ENCODE results near the gene GCHFR. TPM values are rescaled to one million over a fixed set of nuclear protein-coding genes. Genes with fewer than 3 reads are reported as not detected.
A peak's percentile ranks its signal among the peaks of the same experiment; 100 is the strongest.

The GCHFR gene
- total RNA-seq, 1 donor from 2014 or later, result 5.0 TPM

DNA sequence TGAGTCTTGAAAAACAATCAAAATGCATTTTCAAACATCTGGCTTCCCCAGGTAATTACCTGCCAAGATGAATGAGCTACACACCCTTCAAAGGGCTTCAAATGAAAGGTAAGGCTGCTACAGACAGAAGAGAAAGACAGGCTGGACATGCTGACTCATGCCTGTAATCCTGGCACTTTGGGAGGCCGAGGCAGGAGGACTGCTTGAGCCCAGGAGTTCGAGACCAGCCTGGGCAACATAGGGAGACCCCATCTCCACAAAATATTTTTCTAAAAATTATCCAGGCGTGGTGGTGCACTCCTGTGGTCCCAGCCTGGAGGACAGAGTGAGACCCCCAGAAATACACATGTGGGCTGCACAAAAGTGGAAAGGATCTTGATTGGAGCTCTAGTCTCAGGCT is 28.5 kb downstream of the GCHFR start:
- TF ChIP-seq, protein P1, sequence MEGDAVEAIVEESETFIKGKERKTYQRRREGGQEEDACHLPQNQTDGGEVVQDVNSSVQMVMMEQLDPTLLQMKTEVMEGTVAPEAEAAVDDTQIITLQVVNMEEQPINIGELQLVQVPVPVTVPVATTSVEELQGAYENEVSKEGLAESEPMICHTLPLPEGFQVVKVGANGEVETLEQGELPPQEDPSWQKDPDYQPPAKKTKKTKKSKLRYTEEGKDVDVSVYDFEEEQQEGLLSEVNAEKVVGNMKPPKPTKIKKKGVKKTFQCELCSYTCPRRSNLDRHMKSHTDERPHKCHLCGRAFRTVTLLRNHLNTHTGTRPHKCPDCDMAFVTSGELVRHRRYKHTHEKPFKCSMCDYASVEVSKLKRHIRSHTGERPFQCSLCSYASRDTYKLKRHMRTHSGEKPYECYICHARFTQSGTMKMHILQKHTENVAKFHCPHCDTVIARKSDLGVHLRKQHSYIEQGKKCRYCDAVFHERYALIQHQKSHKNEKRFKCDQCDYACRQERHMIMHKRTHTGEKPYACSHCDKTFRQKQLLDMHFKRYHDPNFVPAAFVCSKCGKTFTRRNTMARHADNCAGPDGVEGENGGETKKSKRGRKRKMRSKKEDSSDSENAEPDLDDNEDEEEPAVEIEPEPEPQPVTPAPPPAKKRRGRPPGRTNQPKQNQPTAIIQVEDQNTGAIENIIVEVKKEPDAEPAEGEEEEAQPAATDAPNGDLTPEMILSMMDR (IDR thresholded peaks at IDR 0.05; ENCODE audit: partially characterized antibody, unreplicated experiment), result no peak
- Mint-ChIP-seq H3K4me1 (ENCODE audit: low read depth, unreplicated experiment) (peaks cover 2% of the 10 kb centered on the region), H3K36me3 (ENCODE audit: unreplicated experiment) (no peaks in the 10 kb centered on the region), H3K27ac (ENCODE audit: unreplicated experiment) (no peak overlapping the region), H3K9me3 (ENCODE audit: unreplicated experiment) (no peaks in the 10 kb centered on the region), H3K4me3 (ENCODE audit: unreplicated experiment) (no peak overlapping the region), H3K27me3 (ENCODE audit: unreplicated experiment) (peaks cover 2% of the 10 kb centered on the region)
- DNase-seq, result no peak

DNA sequence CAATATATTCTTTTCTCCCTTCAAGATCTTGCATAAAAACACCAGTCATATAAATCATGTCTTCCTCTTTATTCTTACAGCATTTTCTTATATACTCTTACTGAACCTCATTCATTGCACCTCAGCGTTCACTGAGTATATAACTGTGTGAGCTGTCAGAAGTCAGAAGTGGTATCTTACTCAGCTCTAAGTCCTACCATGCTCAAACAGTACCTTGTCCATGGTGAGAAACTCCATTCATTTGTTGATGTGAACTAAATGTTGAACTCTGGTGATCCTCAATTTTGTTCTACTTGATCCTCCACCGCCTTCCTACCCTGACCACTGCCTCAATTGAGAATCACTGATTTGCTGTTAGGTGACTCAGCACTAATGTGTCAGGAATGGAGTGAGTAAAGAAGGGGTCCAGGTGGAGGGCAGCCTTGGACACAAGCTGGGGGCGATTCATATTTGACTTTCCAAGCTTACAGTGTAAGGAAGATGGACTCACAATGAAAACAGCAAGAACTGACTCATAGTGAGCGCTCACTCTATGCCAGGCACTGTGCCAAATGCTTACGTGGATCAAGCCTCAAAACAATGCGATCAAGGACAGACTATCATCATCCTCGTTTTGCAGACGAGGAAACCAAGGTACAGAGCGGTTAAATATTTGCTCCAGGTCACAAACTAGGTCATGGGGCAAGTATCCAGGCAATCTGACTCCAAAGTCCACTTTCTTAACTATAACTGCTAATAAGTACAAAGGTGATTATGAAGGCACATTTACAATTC is 29.5 kb downstream of the GCHFR start:
- TF ChIP-seq, protein P1 (IDR thresholded peaks at IDR 0.05; ENCODE audit: partially characterized antibody, unreplicated experiment), result no peak
- Mint-ChIP-seq H3K4me3 (ENCODE audit: unreplicated experiment) (no peak overlapping the region), H3K27ac (ENCODE audit: unreplicated experiment) (no peak overlapping the region), H3K4me1 (ENCODE audit: low read depth, unreplicated experiment) (peaks cover 2% of the 10 kb centered on the region), H3K36me3 (ENCODE audit: unreplicated experiment) (no peaks in the 10 kb centered on the region), H3K9me3 (ENCODE audit: unreplicated experiment) (no peaks in the 10 kb centered on the region), H3K27me3 (ENCODE audit: unreplicated experiment) (peaks cover 3% of the 10 kb centered on the region)
- DNase-seq, result no peak

DNA sequence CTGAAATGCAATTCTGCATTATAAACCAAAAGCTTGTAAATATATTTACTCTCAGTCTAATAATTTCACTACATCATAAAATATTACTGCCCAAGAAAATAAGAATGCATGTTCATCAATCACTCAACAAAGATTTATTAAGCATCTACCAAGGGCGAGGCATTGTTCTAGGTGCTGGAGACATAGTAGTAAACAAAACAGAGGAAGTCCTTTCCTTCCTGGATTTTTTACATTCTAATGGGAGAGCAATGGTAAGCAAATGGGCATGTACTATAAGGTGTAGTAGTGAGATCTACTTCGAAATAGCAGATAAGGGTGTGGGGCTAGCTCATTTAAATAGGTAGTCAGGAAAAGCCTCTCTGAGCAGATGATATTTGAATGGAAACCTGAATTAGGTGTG is 32.2 kb downstream of the GCHFR start:
- Mint-ChIP-seq H3K27ac (ENCODE audit: unreplicated experiment) (no peak overlapping the region), H3K4me1 (ENCODE audit: low read depth, unreplicated experiment) (no peaks in the 10 kb centered on the region), H3K4me3 (ENCODE audit: unreplicated experiment) (no peak overlapping the region), H3K9me3 (ENCODE audit: unreplicated experiment) (no peaks in the 10 kb centered on the region), H3K27me3 (ENCODE audit: unreplicated experiment) (peaks cover 5% of the 10 kb centered on the region), H3K36me3 (ENCODE audit: unreplicated experiment) (no peaks in the 10 kb centered on the region)
- TF ChIP-seq, protein P1 (IDR thresholded peaks at IDR 0.05; ENCODE audit: partially characterized antibody, unreplicated experiment), result no peak
- DNase-seq, result no peak

DNA sequence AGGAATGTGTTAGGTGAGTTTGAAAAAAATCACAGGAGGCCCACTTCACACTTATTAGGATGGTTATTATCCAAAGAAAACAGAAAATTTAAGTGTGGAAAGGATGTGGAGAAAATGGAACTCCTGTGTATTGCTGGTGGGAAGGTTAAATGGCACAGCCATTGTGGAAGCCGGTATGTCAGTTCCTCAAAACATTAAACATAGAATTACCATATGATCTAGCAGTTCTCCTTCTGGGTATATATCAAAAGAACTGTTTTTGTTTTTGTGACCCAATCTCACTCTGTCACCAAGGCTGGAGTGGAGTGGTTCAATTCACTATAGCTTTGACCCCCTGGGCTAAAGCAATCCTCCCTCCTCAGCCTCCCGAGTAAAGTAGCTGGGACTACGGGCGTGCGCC is 32.6 kb downstream of the GCHFR start:
- Mint-ChIP-seq H3K27ac (ENCODE audit: unreplicated experiment) (no peak overlapping the region), H3K36me3 (ENCODE audit: unreplicated experiment) (no peaks in the 10 kb centered on the region), H3K9me3 (ENCODE audit: unreplicated experiment) (no peaks in the 10 kb centered on the region), H3K4me3 (ENCODE audit: unreplicated experiment) (no peak overlapping the region), H3K27me3 (ENCODE audit: unreplicated experiment) (peaks cover 5% of the 10 kb centered on the region), H3K4me1 (ENCODE audit: low read depth, unreplicated experiment) (no peaks in the 10 kb centered on the region)
- TF ChIP-seq, protein P1 (IDR thresholded peaks at IDR 0.05; ENCODE audit: partially characterized antibody, unreplicated experiment), result no peak
- DNase-seq, result no peak

DNA sequence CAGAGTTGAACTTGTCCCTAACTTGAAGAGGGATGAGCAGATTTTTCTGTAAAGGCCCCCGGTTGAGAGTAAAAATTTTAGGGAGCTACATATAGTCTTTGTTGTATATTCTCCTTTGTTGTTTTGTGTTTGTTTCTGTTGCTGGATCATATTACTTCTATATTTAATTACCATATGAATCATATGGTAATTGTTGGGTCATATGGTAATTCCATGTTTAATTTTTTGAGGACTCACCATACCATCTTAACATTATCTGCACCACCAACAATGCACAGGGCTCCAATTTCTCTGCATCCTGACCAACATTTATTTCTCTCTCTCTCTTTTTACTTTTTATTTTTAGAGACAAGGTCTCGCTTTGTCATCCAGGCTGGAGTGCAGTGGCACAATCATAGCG is 35.7 kb downstream of the GCHFR start:
- H3K4me3 Mint-ChIP-seq (ENCODE audit: unreplicated experiment), result no peak overlapping the region
- peaks cover 5% of the 10 kb centered on the region for H3K27me3 Mint-ChIP-seq (ENCODE audit: unreplicated experiment)
- TF ChIP-seq, protein P1 (IDR thresholded peaks at IDR 0.05; ENCODE audit: partially characterized antibody, unreplicated experiment), result no peak
- no peaks in the 10 kb centered on the region for H3K9me3 Mint-ChIP-seq (ENCODE audit: unreplicated experiment)
- H3K36me3 Mint-ChIP-seq (ENCODE audit: unreplicated experiment), result no peaks in the 10 kb centered on the region
- H3K4me1 Mint-ChIP-seq (ENCODE audit: low read depth, unreplicated experiment), result no peaks in the 10 kb centered on the region
- H3K27ac Mint-ChIP-seq (ENCODE audit: unreplicated experiment), result peak overlapping the region; percentile 15
- no peak for DNase-seq

Measured in glutamatergic neuron (in vitro differentiated cells).